OCI-LY1 (cell line): ENCODE results near the gene SLC44A3.

Source experiments
- EZH2 ChIP-seq: fragments of 200-600 bp; sonication (generic), shearing (Covaris generic); IDR thresholded peaks from 2 replicates; pipeline ENCODE4 v1.8.0; 2017; ENCODE audit warnings: borderline replicate concordance, mixed run types, mild to moderate bottlenecking, antibody characterized with exemption, low read length, moderate library complexity, mixed read lengths
- TF ChIP-seq, protein P1 (sequence below): fragments of 200-600 bp; sonication (generic), shearing (Covaris generic); IDR thresholded peaks from 2 replicates; pipeline ENCODE4 v1.5.1; 2017; ENCODE audit warnings: mild to moderate bottlenecking, antibody characterized with exemption, low read length, moderate library complexity, mixed read lengths

GRCh38 chr1:94846308-94846707, 26.2 kb downstream of the SLC44A3 start:
- no peak for TF ChIP-seq EZH2
- TF ChIP-seq, protein P1, sequence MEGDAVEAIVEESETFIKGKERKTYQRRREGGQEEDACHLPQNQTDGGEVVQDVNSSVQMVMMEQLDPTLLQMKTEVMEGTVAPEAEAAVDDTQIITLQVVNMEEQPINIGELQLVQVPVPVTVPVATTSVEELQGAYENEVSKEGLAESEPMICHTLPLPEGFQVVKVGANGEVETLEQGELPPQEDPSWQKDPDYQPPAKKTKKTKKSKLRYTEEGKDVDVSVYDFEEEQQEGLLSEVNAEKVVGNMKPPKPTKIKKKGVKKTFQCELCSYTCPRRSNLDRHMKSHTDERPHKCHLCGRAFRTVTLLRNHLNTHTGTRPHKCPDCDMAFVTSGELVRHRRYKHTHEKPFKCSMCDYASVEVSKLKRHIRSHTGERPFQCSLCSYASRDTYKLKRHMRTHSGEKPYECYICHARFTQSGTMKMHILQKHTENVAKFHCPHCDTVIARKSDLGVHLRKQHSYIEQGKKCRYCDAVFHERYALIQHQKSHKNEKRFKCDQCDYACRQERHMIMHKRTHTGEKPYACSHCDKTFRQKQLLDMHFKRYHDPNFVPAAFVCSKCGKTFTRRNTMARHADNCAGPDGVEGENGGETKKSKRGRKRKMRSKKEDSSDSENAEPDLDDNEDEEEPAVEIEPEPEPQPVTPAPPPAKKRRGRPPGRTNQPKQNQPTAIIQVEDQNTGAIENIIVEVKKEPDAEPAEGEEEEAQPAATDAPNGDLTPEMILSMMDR = no peak
